Femur (tissue), 1 donor: Measurements from ENCODE around the gene QSOX2.
"Not testable (repeated sequence)": the region's sequence is repeated elsewhere in the genome, so short reads cannot be mapped to it uniquely, and the experiment has no call there.

ENCODE experiments used
- DNase-seq: peaks from one replicate; pipeline ENCODE4 v3.0.0-alpha.2; 2017

The QSOX2 gene

GRCh38 chr9:136250676-136251075, 5.1 kb upstream of the QSOX2 start:
- DNase-seq = no peak

GRCh38 chr9:136249877-136250559, 4.4 kb upstream of the QSOX2 start:
- DNase-seq = no peak

GRCh38 chr9:136248951-136249876, 3.6 kb upstream of the QSOX2 start:
- DNase-seq = no peak

GRCh38 chr9:136247947-136248637, 2.5 kb upstream of the QSOX2 start:
- no peak for DNase-seq

- DNase-seq = no peak
Measured at GRCh38 chr9:136247551-136247916, 1.9 kb upstream of the QSOX2 start.

GRCh38 chr9:136246849-136247550, 1.4 kb upstream of the QSOX2 start:
- no peak for DNase-seq

- no peak for DNase-seq
Measured at GRCh38 chr9:136244969-136245218, 718 bp downstream of the QSOX2 start.

- DNase-seq = no peak
Measured at GRCh38 chr9:136244122-136244968, 1.3 kb downstream of the QSOX2 start.

- DNase-seq = no peak
Measured at GRCh38 chr9:136243631-136244030, 2.0 kb downstream of the QSOX2 start.

GRCh38 chr9:136242918-136243525, 2.6 kb downstream of the QSOX2 start:
- DNase-seq = no peak

- no peak for DNase-seq
Measured at GRCh38 chr9:136242248-136242647, 3.4 kb downstream of the QSOX2 start.

- DNase-seq = no peak
Measured at GRCh38 chr9:136241542-136241941, 4.1 kb downstream of the QSOX2 start.

- no peak for DNase-seq
Measured at GRCh38 chr9:136240941-136241340, 4.7 kb downstream of the QSOX2 start.

GRCh38 chr9:136239983-136240330, 5.7 kb downstream of the QSOX2 start:
- no peak for DNase-seq

GRCh38 chr9:136239135-136239982, 6.3 kb downstream of the QSOX2 start:
- no peak for DNase-seq

- DNase-seq = no peak
Measured at GRCh38 chr9:136238342-136238732, 7.3 kb downstream of the QSOX2 start.

- no peak for DNase-seq
Measured at GRCh38 chr9:136237486-136238341, 7.9 kb downstream of the QSOX2 start.

- DNase-seq = not testable (repeated sequence)
Measured at GRCh38 chr9:136236471-136237410, 8.9 kb downstream of the QSOX2 start.
